ENCODE data around the gene HIP1. TPM values are rescaled to one million over a fixed set of nuclear protein-coding genes. Genes with fewer than 3 reads are reported as not detected.

Gene HIP1
- total RNA-seq, 1 donor from 2014 or later: 39.2 TPM

- no peaks in the 10 kb centered on the region for H3K4me1 ChIP-seq
- no peak overlapping the region for H3K27ac ChIP-seq
- H3K4me3 ChIP-seq: no peak overlapping the region
- no peaks in the 10 kb centered on the region for H3K9me3 ChIP-seq (ENCODE audit: low read depth)
- Mint-ChIP-seq H3K4me3 (no peak overlapping the region), H3K9me3 (no peaks in the 10 kb centered on the region), H3K4me1 (peaks cover 10% of the 10 kb centered on the region), H3K27ac (no peak overlapping the region), H3K27me3 (ENCODE audit: insufficient read depth, low read depth) (no peaks in the 10 kb centered on the region), H3K36me3 (peaks cover 1% of the 10 kb centered on the region)
- no peak overlapping the region for H2AFZ ChIP-seq (replicated peaks)
- H4K20me1 ChIP-seq (ENCODE audit: low read depth): no peaks in the 10 kb centered on the region
- no peaks in the 10 kb centered on the region for H3K79me2 ChIP-seq (ENCODE audit: low read depth)
- no peaks in the 10 kb centered on the region for H3K27me3 ChIP-seq
- H3K9ac ChIP-seq: no peak overlapping the region
- no peak overlapping the region for H3K4me2 ChIP-seq
- no peaks in the 10 kb centered on the region for H3F3A ChIP-seq (ENCODE audit: low read depth)
- no peaks in the 10 kb centered on the region for H3K36me3 ChIP-seq
- DNase-seq (ENCODE audit: low spot score): no peak
- TF ChIP-seq, protein P1, sequence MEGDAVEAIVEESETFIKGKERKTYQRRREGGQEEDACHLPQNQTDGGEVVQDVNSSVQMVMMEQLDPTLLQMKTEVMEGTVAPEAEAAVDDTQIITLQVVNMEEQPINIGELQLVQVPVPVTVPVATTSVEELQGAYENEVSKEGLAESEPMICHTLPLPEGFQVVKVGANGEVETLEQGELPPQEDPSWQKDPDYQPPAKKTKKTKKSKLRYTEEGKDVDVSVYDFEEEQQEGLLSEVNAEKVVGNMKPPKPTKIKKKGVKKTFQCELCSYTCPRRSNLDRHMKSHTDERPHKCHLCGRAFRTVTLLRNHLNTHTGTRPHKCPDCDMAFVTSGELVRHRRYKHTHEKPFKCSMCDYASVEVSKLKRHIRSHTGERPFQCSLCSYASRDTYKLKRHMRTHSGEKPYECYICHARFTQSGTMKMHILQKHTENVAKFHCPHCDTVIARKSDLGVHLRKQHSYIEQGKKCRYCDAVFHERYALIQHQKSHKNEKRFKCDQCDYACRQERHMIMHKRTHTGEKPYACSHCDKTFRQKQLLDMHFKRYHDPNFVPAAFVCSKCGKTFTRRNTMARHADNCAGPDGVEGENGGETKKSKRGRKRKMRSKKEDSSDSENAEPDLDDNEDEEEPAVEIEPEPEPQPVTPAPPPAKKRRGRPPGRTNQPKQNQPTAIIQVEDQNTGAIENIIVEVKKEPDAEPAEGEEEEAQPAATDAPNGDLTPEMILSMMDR (IDR thresholded peaks at IDR 0.05): no peak
These were observed 80.9 kb downstream of the HIP1 start for GRCh38 chr7:75657866-75658265.

- Mint-ChIP-seq H3K27me3 (ENCODE audit: insufficient read depth, low read depth) (no peaks in the 10 kb centered on the region), H3K36me3 (peaks cover under 1% of the 10 kb centered on the region), H3K27ac (no peak overlapping the region), H3K9me3 (no peaks in the 10 kb centered on the region), H3K4me1 (peaks cover 10% of the 10 kb centered on the region), H3K4me3 (no peak overlapping the region)
- Histone ChIP-seq H3K9me3 (ENCODE audit: low read depth) (no peaks in the 10 kb centered on the region), H3F3A (ENCODE audit: low read depth) (no peaks in the 10 kb centered on the region), H3K4me2 (no peak overlapping the region), H2AFZ (replicated peaks) (no peak overlapping the region), H4K20me1 (ENCODE audit: low read depth) (no peaks in the 10 kb centered on the region), H3K9ac (no peak overlapping the region), H3K36me3 (no peaks in the 10 kb centered on the region), H3K27me3 (no peaks in the 10 kb centered on the region), H3K79me2 (ENCODE audit: low read depth) (no peaks in the 10 kb centered on the region), H3K4me3 (no peak overlapping the region), H3K27ac (no peak overlapping the region), H3K4me1 (no peaks in the 10 kb centered on the region)
- TF ChIP-seq EZH2phosphoT487 (IDR thresholded peaks at IDR 0.05) (no peak), EZH2 (IDR thresholded peaks at IDR 0.05) (no peak)
- TF ChIP-seq, protein P1 (IDR thresholded peaks at IDR 0.05): no peak
- DNase-seq (ENCODE audit: low spot score): no peak
These were observed 82.0 kb downstream of the HIP1 start for GRCh38 chr7:75656740-75657139.

GRCh38 chr7:75655536-75655935 lies 83.2 kb downstream of the HIP1 start:
- no peaks in the 10 kb centered on the region for H3K9me3 ChIP-seq (ENCODE audit: low read depth)
- H3K36me3 ChIP-seq: no peaks in the 10 kb centered on the region
- no peaks in the 10 kb centered on the region for H3K79me2 ChIP-seq (ENCODE audit: low read depth)
- H3K36me3 Mint-ChIP-seq: no peaks in the 10 kb centered on the region
- H3K4me1 Mint-ChIP-seq: peaks cover 16% of the 10 kb centered on the region
- no peak overlapping the region for H3K4me3 Mint-ChIP-seq
- no peak overlapping the region for H3K4me2 ChIP-seq
- H4K20me1 ChIP-seq (ENCODE audit: low read depth): no peaks in the 10 kb centered on the region
- DNase-seq (ENCODE audit: low spot score): no peak
- no peak overlapping the region for H3K27ac ChIP-seq
- H3K27me3 Mint-ChIP-seq (ENCODE audit: insufficient read depth, low read depth): no peaks in the 10 kb centered on the region
- peaks cover 6% of the 10 kb centered on the region for H3K4me1 ChIP-seq
- H3K4me3 ChIP-seq: no peak overlapping the region
- H3F3A ChIP-seq (ENCODE audit: low read depth): peaks cover 7% of the 10 kb centered on the region
- no peak overlapping the region for H3K27ac Mint-ChIP-seq
- no peaks in the 10 kb centered on the region for H3K27me3 ChIP-seq
- TF ChIP-seq EZH2phosphoT487 (IDR thresholded peaks at IDR 0.05) (no peak), EZH2 (IDR thresholded peaks at IDR 0.05) (no peak)
- TF ChIP-seq, protein P1 (IDR thresholded peaks at IDR 0.05): no peak
- no peaks in the 10 kb centered on the region for H3K9me3 Mint-ChIP-seq
- H2AFZ ChIP-seq (replicated peaks): no peak overlapping the region
- H3K9ac ChIP-seq: no peak overlapping the region

- no peaks in the 10 kb centered on the region for H3K27me3 Mint-ChIP-seq (ENCODE audit: insufficient read depth, low read depth)
These were observed 83.9 kb downstream of the HIP1 start for GRCh38 chr7:75654855-75655254.

More at GRCh38 chr7:75654855-75655254, 83.9 kb downstream of the HIP1 start:
- TF ChIP-seq EZH2 (IDR thresholded peaks at IDR 0.05) (no peak), EZH2phosphoT487 (IDR thresholded peaks at IDR 0.05) (no peak)
- TF ChIP-seq, protein P1 (IDR thresholded peaks at IDR 0.05): no peak
- Mint-ChIP-seq H3K36me3 (no peaks in the 10 kb centered on the region), H3K9me3 (no peaks in the 10 kb centered on the region), H3K27ac (no peak overlapping the region), H3K4me1 (peaks cover 20% of the 10 kb centered on the region), H3K4me3 (no peak overlapping the region)
- Histone ChIP-seq H3K79me2 (ENCODE audit: low read depth) (no peaks in the 10 kb centered on the region), H3K27ac (no peak overlapping the region), H3K9ac (no peak overlapping the region), H3K4me1 (peaks cover 13% of the 10 kb centered on the region), H3K9me3 (ENCODE audit: low read depth) (no peaks in the 10 kb centered on the region), H3K4me2 (no peak overlapping the region), H3K4me3 (no peak overlapping the region), H4K20me1 (ENCODE audit: low read depth) (no peaks in the 10 kb centered on the region), H3K27me3 (no peaks in the 10 kb centered on the region), H3K36me3 (no peaks in the 10 kb centered on the region), H3F3A (ENCODE audit: low read depth) (peaks cover 13% of the 10 kb centered on the region), H2AFZ (replicated peaks) (no peak overlapping the region)
- no peak for DNase-seq (ENCODE audit: low spot score)
